GM19463 (cell line): Measurements from ENCODE around the gene EIF4G3.
"Not testable (repeated sequence)": the region's sequence is repeated elsewhere in the genome, so short reads cannot be mapped to it uniquely, and the experiment has no call there.

ENCODE experiments used
- ATAC-seq: cut with Tn5 transposase; IDR thresholded peaks from one replicate; pipeline ENCODE4 v1.9.1; 2021; ENCODE audit warnings: mild to moderate bottlenecking, moderate library complexity; ENCODE audit not compliant: unreplicated experiment

EIF4G3 gene

GRCh38 chr1:21114431-21114830 lies 62.3 kb downstream of the EIF4G3 start:
- no peak for ATAC-seq

- no peak for ATAC-seq
Observed at GRCh38 chr1:21110163-21110562, 66.5 kb downstream of the EIF4G3 start.

DNA sequence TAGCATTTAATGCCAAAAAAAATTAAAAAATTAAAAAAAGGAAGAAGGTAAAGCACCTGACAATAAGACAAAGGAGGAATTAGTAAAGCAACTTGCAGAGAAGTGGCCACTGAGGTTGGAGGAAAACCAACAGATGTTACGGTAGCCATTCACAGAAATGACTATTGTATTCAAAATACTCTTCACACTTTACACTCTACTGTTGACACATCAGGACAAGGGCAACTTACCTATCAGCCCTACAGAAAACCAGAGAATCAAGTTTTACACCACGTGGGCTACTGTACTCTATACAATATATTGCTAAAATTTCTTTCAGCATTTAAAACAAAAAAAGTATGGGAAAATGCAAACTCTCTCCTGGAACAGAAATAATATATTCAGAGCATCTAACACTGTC lies 70.0 kb downstream of the EIF4G3 start:
- ATAC-seq, result no peak

DNA sequence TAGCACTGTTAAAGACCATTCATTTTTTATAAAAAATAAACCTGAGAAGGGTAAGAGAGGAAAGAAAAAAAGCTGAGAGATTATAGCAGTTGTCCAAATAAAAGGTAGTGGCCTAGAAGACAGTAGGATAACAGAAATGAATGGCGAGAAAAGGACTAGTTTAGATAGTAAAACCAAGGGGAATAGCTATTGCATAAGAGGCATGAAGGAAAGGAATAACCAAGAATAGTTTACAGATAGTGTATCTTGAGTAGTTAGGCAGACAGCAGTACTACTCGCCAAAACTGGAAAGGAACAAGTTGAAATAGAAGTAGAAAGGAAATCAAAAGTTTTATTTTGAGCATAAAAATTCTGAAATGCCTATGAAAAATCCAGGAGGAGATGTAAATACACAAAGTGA lies 70.5 kb downstream of the EIF4G3 start:
- no peak for ATAC-seq

DNA sequence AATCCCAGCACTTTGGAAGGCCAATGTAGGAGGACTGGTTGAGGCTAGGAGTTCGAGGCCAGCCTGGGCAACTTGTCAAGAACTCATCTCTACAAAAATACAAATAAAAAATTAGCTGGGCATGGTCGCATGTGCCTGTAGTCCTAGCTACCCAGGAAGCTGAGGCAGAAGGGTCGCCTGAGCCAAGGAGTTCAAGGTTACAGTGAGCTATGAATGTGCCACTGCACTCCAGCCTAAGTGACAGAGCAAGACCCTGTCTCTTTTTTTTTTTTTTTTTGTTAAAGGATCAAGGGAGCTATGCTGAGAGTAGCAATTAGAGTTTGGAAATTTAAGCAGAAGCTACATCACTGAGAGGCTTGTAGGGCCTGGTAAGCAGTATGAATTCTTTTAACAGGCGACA lies 70.9 kb downstream of the EIF4G3 start:
- no peak for ATAC-seq

DNA sequence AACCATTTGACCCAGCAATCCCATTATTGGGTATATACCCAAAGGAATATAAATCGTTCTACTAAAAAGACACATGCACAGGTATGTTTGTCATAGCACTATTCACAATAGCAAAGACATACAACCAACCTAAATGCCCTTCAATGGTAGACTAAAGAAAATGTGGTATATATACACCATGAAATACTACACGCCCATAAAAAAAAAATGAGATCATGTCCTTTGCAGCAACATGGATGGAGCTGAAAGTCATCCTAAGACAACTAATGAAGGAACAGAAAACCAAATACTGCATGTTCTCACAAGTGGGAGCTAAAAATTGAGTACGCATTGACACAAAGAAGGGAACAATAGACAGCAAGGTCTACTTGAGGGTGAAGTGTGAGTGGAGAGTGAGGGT lies 72.0 kb downstream of the EIF4G3 start:
- no peak for ATAC-seq

- ATAC-seq, result no peak
Observed at GRCh38 chr1:21100481-21100921, 76.2 kb downstream of the EIF4G3 start.

GRCh38 chr1:21099869-21100131 lies 76.9 kb downstream of the EIF4G3 start:
- no peak for ATAC-seq

DNA sequence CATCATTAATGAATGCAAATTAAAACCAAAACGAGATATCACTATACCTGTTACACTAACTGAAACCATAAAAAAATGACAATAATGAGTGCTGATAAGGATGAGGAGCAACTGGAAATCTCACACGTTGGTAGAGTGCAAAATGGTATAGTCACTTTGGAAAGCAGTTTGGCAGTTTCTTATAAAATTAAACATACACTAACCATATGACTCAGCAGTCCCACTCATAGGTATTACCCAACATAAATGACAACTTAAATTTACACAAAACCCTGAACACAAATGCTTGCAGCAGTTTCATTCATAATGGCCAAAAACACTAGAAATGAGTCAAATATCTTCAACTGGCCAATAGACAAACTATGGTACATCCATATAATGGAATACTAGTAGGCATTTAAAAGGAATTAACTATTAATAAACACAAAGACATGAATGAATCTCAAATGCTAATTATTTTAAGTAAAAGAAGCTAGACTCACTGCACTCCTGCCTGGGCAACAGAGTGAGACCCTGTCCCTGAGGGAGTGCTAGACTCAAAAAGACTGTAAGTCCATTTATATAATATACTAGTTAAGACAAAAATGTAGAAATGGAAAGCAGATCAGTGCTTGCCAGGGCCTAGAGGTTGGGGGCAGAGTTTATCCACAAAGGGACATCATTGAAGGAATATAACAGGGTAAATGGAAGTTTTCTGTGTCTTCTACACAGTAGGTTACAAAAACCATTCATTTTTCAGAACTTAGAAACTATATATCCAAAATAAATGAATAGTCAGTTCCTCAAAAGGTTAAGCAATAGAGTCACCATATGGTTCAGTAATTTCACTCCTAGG lies 77.4 kb downstream of the EIF4G3 start:
- ATAC-seq, result no peak

GRCh38 chr1:21098186-21098915 lies 78.3 kb downstream of the EIF4G3 start:
- no peak for ATAC-seq

DNA sequence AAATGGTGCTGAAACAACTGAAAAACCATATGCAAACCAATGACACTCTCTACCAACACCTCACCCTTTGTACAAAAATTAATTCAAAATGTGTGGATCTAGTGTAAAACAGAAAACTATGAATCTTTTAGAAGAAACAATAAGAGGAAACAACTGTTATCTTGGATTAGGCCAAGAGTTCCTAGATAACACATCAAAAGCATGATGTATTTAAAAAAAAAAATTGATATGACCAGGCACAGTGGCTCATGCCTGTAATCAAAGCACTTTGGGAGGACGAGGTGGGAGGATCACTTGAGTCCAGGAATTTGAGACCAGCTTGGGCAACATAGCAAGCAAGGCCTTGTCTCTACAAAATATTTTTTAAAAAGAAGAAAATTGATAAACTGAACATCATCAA lies 79.0 kb downstream of the EIF4G3 start:
- ATAC-seq, result no peak

- no peak for ATAC-seq
Observed at GRCh38 chr1:21095976-21096375, 80.7 kb downstream of the EIF4G3 start.

GRCh38 chr1:21094282-21094681 lies 82.4 kb downstream of the EIF4G3 start:
- ATAC-seq, result not testable (repeated sequence)

DNA sequence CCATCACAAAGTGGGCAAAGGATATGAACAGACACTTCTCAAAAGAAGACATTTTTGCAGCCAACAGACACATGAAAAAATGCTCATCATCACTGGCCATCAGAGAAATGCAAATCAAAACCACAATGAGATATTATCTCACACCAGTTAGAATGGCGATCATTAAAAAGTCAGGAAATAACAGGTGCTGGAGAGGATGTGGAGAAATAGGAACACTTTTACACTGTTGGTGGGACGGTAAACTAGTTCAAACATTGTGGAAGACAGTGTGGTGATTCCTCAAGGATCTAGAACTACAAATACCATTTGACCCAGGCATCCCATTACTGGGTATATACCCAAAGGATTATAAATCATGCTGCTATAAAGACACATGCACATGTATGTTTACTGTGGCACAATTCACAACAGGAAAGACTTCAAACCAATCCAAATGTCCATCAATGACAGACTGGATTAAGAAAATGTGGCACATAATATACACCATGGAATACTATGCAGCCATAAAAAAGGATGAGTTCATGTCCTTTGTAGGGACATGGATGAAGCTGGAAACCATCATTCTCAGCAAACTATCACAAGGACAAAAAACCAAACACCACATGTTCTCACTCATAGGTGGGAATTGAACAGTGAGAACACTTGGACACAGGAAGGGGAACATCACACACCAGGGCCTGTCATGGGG lies 83.3 kb downstream of the EIF4G3 start:
- not testable (repeated sequence) for ATAC-seq

DNA sequence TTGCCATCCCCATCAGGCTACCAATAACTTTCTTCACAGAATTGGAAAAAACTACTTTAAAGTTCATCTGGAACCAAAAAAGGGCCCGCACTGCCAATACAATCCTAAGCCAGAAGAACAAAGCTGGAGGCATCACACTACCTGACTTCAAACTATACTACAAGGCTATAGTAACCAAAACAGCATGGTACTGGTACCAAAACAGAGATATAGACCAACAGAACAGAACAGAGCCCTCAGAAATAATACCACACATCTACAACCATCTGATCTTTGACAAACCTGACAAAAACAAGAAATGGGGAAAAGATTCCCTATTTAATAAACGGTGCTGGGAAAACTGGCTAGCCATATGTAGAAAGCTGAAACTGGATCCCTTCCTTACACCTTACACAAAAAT lies 84.2 kb downstream of the EIF4G3 start:
- not testable (repeated sequence) for ATAC-seq

DNA sequence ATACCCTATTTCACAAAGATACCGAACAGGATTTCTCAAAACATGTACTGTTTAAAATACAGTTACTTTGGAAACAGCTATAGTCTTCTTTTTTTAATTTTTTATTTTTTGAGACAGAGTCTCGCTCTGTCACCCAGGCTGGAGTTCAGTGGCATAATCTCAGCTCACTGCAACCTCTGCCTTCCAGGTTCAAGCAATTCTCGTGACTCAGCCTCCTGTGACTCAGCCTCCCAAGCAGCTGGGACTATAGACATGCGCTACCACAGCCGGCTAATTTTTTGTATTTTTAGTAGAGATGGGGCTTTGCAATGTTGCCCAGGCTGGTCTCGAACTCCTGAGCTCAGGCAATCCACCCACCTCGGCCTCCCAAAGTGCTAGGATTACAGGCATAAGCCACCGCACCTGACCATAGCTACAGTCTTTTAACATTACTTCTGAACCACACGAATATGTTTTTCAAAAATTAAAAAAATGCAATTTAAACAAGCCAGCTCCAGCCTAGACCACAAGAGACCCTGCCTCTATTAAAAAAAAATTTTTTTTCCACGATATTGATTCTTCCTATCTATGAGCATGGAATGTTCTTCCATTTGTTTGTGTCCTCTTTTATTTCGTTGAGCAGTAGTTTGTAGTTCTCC lies 85.5 kb downstream of the EIF4G3 start:
- ATAC-seq, result not testable (repeated sequence)

DNA sequence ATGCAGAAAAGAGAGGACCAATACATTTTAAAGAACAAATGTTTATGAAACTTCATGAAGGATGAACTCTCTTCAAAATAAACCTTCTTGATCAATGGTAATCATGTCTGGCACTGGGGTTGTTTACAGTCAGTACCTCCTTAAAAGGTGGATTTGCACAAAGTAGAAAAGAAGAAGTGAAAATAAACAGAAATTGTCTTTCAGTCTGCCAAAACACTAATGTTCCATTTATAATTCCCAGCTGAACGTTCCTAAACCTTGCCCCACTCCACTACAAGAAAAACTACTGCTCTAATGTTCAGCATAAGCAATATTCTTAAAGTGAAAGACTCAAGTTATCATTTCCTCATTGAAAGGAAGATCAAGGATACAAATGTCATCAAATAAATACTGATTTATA lies 86.2 kb downstream of the EIF4G3 start:
- ATAC-seq, result no peak

- no peak for ATAC-seq
Observed at GRCh38 chr1:21089731-21090130, 87.0 kb downstream of the EIF4G3 start.

DNA sequence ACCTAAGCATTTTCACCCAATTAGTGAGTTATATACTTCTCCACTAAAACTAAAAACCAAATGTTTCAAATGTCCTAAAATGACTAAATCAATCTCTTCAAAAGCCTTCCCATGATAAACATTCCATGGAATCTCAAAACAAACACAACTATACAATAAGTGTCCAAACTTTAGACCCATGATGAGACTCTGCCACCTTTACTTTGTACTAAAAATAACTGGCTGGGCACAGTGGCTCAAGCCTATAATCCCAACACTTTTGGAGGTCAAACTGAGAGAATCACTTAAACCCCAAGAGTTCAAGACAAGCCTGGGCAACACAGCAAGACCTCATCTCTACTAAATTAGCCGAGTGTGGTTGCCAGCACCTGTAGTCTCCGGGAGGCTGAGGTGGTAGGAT lies 87.4 kb downstream of the EIF4G3 start:
- ATAC-seq, result no peak

DNA sequence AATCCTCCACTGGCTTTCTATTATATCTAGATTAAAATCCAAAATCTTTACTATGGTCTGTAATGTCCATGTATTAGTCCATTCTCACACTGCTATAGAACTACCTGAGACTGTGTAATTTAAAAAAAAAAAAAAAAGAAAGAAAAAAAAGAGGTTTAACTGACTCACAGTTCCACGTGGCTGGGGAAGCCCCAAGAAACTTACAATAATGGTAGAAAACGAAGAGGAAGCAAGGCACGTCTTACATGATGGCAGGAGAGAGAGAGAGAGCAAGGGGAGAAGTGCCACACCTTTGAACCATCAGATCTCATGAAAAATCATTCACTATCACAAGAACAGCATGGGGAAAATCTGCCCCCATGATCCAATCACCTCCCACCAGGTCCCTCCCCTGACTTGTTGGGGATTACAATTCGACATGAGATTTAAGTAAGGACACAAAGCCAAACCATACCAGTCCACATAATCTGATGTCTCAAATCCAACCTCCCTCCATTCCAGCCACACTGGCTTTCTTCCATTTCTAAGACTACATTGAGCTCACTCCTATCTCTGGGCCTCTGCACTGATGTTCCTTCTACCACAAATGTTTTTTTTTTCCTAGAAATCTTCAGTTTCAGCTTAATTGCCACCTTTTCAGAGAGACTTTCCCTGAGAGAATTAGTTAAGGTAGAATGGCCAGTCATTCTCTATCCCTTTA lies 92.4 kb downstream of the EIF4G3 start:
- no peak for ATAC-seq

- no peak for ATAC-seq
Observed at GRCh38 chr1:21082073-21082472, 94.6 kb downstream of the EIF4G3 start.
